DMS53 (cell line): ENCODE measurements around the gene OTUD1.

Experiments used
- DNase-seq: peaks from one replicate; lab custom pipeline; 2025; lab: John Stamatoyannopoulos, UW

The OTUD1 gene

GRCh38 chr10:23469596-23470237, 30.8 kb downstream of the OTUD1 start:
- no peak for DNase-seq

- no peak for DNase-seq
These were observed 33.3 kb downstream of the OTUD1 start for GRCh38 chr10:23472181-23472580.

- DNase-seq, result no peak
These were observed 35.2 kb downstream of the OTUD1 start for GRCh38 chr10:23474081-23474480.

GRCh38 chr10:23474626-23475025, 35.8 kb downstream of the OTUD1 start:
- no peak for DNase-seq

GRCh38 chr10:23478570-23478969, 39.7 kb downstream of the OTUD1 start:
- DNase-seq, result no peak

GRCh38 chr10:23479798-23480473, 41.1 kb downstream of the OTUD1 start:
- DNase-seq, result no peak

- no peak for DNase-seq
These were observed 42.6 kb downstream of the OTUD1 start for GRCh38 chr10:23481363-23481961.

GRCh38 chr10:23490115-23490514, 51.2 kb downstream of the OTUD1 start:
- no peak for DNase-seq
